Loucy (cell line): ENCODE measurements around the gene COL5A1.

Experiments
- CTCF ChIP-seq: fragments of 200-600 bp; sonication (generic); conservative IDR thresholded peaks from 2 replicates; pipeline ENCODE4 v1.5.1; 2014; ENCODE audit warnings: mild to moderate bottlenecking, antibody characterized with exemption, low read length
- EZH2phosphoT487 ChIP-seq: fragments of 200-600 bp; IDR thresholded peaks from 2 replicates; pipeline ENCODE4 v1.6.1; 2018; ENCODE audit warnings: antibody characterized with exemption, mild to moderate bottlenecking, moderate library complexity, borderline replicate concordance

GRCh38 chr9:134759913-134760312, 118.3 kb downstream of the COL5A1 start:
- no peak for TF ChIP-seq CTCF
- TF ChIP-seq EZH2phosphoT487: no peak
